Stimulated activated CD4-positive, alpha-beta T cell treated with anti-CD3 and anti-CD28 coated beads, Interleukin-1b, Interleukin-23, amount 100 ng/mL, for 4 hours (primary cell): Measurements from ENCODE around the gene SLU7.

Experiments
- DNase-seq, 2 donors: peaks; one replicate each; pipeline ENCODE4 v3.0.0-alpha.2; 2020; ENCODE audit warnings: low read depth in 2 of 2

SLU7 gene

GRCh38 chr5:160418561-160419457 is at the start of gene SLU7:
SLU7 (minus strand) TSS chr5:160419081; CDS start chr5:160415294, 3,787 bp downstream.
- peak; percentile 88 to 90 for DNase-seq

- DNase-seq: no peak
Measured at GRCh38 chr5:160468363-160468975, 49.6 kb upstream of the SLU7 start.

- DNase-seq: peak; percentile 51 to 72
Measured at GRCh38 chr5:160467555-160468362, 48.9 kb upstream of the SLU7 start.

DNA sequence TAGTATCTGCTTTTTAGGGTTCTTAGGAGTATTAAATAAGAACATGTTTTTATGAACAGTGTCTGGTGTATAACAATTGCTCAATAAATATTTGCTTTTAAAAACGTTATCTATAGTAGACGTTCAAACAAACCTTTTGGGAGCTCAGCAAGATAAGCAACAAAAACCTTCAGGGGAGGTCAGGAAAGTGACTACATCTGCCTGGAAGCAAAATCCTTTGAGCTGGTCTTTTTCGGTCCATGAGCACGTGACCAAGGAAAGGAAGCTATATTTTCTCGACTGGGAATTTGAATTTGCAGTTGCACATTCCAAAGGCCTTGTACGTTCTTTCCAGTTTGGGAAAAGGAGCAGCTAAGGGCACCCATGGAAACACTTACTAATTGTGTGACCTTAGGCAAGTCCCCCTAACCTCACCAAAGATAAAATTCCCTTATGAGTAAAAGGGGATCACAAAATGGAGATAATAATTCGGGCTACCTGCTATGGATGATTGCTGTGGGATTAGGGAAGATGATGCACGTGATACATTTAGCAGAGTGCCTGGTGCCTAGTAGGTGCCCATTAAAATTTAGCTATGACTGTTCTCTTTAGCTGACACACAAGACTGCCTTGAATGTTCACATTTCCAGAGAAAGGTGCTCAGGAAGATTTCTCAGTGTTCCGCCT is 48.1 kb upstream of the SLU7 start:
- no peak for DNase-seq

DNA sequence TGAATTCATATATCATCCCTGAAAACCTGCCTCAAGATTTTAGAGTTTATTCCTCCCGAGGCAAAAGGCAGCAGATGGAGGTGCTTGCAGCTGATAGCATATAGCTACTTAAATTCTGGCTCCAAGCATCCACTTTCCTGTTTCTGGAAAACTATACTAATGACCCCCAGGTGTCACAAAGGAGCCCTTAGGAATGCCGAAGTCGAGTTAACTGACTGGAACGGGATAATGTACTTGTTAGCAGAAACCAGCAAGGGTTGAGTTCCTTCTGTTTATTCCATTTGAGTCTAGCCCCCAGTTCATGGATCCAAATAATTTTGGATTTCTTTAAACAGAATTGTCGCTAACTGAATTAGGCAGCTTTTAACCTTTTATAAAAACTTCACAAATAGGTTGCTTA is 47.2 kb upstream of the SLU7 start:
- no peak for DNase-seq

DNA sequence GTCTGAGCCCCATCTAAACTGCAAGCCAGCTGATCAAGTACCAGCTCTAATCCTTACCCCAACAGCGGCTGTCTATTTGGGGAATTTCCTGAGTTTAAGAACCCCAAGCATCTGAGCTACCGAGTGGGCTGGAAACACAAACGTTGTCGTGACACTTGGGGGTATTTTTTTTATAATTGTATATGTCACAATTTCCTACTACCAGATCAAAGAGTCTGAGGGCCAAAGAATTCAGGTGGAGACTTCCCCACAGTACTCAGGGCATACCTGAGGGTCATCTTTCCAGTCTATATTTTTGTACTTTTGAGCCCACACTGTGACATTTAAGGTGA is 45.6 kb upstream of the SLU7 start:
- DNase-seq: no peak

DNA sequence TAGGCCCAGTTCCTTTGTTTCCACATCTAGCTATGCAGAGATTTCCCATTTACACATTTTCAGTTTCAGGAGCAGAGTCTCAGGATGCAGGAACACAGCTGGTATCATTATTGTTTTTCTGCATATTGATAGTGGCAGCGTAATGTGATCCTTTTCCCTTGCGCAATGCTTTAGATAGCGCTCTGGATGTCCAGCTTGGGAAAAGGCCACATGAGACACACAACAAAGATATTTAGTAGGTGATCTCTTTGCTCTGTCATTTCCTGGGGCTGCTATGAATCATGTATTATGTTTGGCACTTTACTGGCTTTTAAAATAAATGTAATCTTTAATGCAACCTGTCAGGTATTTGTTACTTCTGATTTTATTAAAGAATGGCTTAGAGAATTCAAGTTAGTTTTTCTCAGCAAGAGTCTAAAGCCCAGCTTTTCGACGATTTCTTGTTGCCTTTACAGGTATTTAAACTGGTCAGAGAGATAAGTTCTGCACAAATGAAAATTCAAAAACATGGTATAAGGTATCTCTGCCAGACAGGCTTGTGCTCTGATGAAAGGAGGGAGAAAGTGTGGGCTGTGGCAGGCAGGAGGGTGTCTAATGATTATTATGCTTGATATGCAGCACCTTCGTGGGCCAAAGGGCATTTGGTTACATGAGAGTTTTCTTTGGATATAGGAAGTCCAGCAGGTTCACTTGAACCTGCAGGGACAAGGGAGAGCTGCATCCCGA is 45.0 kb upstream of the SLU7 start:
- no peak for DNase-seq

- DNase-seq: no peak
Measured at GRCh38 chr5:160463227-160463626, 44.3 kb upstream of the SLU7 start.

DNA sequence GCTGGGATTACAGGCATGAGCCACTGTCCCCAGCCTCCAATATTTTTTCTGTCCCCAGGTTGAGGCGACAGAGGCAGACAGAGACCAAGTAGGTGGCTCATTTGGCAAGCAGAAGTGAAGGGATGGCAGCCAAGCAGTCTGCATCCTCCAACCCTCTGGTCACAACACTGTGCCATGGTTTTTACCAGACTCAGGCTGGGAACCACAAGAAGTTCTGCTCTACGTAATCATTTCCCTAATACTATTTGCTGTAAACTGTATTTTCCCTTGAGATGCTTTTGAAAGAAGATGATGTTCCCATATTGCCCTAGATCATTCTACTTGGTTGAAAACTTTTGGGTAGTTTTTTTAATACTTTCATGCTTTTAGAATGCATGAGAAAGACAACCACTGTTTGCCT is 43.3 kb upstream of the SLU7 start:
- DNase-seq: no peak

DNA sequence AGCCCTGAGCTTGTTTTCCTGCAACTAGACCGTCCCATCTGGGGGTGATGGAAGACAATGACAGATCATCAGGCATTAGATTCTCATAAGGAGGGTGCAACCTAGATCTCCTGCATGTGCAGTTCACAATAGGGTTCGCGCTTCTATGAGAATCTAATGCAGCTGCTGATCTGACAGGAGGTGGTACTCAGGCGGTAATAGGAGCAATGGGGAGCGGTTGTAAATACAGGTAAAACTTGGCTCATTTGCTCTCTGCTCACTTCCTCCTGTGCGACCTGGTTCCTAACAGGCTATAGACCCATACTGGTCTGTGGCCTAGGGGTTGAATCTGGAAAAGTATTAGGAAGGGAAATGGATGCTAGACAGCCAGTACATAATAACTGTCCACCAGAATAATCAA is 42.5 kb upstream of the SLU7 start:
- no peak for DNase-seq

DNA sequence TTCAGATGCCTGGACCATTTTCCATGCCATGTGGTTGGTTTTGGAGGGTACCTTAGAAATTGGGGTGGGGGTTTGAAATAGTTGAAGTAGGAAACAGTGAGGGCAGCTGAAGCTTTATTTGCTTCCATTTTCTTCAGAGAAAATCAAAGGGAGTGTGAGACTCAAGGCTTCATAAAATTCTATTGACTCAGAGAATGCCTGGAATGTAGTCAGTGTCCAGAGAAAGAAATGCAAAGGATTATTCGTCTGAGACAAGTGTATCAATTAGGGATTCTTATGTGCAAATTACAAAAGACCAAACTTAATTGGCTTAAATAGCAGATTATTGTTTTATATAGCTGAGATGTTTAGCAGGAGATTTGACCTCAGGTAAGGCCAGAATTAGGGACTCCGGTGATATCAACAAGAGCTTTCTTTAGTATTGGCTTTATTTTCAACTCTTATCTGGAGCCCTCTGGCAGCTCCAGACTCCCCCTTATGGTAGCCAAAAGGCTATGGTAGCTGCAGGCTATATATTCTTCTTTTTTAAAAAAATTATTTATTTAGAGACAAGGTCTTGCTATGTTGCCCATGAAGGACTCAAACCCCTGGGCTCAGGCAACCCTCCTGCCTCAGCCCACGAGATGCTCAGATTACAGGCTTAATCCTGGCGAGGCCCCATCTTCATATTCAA is 41.6 kb upstream of the SLU7 start:
- no peak for DNase-seq

- DNase-seq: no peak
Measured at GRCh38 chr5:160458806-160459800, 40.2 kb upstream of the SLU7 start.

DNA sequence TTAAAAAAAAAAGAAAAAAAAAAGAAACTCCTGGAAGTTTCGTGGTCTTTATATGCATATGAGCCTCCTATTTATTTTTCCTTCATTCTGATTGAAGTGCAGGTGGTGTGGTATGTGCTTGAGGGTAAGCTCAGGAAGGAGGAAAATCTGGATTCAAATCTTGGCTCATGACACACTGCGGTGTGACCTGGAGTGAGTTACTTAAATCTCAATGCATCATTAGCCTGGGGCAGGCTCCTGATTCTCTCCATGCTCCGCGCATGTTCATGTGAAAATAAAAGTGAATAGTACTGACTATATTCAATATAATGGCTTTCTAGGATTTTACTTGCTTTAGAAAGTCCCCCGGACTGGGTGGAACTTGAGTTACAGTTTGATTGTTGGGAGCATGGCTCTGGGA is 38.4 kb upstream of the SLU7 start:
- DNase-seq: no peak

DNA sequence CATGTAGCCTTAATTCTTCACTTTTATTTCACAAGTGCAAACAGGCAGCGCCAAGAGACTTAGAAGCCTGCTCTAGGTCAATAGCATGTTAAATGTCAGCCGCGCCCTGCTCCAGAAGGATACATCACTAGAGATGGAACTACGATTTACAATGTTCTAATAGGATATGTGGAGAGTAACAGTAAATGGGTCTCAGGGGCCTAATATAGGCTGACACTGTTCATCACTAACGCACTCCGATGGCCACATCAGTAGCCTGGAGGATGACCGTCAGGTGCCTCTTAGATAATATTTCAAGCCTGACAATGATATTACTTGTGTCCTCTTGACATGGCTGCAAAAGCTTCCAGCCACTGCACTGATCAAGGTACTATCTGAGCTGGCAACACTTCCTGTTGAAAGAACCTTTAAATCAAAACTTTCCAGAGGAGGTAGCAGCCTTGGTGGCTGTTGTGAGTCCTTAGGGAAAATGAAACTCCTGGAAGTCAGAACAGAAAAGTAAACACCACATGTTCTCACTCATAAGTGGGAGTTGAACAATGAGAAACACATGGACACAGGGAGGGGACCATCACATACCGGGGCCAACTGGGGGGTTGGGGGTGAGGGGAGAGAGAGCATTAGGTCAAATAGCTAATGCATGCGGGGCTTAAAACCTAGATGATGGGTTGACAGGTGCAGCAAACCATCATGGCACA is 37.7 kb upstream of the SLU7 start:
- DNase-seq: no peak

DNA sequence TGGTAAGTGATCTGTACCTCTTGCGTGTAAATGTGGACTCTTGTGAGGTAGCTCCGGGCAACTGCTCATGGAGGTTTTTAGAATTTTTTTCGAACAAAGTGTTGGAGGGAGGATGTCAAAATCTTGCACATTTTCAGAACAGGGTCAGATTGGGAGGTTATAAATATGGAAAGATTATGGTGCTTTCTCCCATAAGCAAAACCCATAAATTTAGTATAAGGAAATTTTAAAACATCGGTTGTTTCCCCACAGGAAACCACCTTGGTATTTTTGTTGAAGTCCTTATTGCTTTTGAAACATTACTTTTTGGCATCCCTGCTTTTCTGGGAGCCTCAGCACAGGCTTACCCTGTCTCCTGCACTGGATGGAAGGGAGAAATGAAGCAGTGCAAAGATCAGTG is 36.7 kb upstream of the SLU7 start:
- DNase-seq: no peak

GRCh38 chr5:160453751-160454150 is 34.9 kb upstream of the SLU7 start:
- no peak for DNase-seq

DNA sequence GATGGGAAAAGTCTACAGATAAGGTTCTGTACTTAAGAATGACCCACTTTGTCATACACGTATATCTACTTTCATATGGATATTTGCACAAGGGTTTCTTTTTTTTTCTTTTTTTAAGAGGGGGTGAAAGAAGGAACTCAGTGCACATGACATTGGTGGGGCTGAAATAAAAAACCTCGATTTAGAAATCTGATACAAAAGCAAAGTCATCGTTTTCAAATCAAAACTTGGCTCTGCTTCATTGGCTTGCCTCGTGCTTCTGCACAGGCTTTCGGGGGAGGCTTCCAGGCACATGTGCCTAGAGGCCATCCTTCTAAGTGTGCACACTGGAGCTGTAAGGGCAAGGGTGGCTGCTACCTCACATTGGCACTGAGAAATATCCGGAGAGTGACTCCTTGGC is 33.9 kb upstream of the SLU7 start:
- no peak for DNase-seq

DNA sequence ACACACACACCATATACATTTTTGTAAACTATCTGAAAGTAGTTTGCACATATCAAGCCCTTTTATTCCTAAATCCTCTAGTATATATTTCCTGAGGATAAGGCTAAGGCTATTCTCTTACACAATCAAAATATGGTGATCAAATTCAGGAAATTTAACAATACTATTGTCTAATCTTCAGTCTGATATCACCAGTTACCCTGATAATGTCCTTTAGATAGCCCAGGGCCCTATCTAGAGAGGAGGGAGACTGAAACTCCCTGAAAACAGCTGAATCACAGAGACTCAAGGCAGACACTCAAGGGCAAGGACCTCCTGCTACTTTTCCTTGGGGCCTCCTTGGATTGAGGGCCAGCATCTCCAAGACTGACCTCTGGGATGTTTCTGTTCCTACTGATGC is 33.2 kb upstream of the SLU7 start:
- no peak for DNase-seq

GRCh38 chr5:160451281-160451680 is 32.4 kb upstream of the SLU7 start:
- DNase-seq: no peak
